Measurements from ENCODE around the gene SRSF12.

SRSF12 gene

GRCh38 chr6:89048288-89048923, 69.5 kb downstream of the SRSF12 start:
- Mint-ChIP-seq H3K27me3 (ENCODE audit: low read depth) (no peaks in the 10 kb centered on the region), H3K9me3 (no peaks in the 10 kb centered on the region), H3K36me3 (ENCODE audit: low read depth) (no peaks in the 10 kb centered on the region), H3K27ac (no peak overlapping the region), H3K4me1 (ENCODE audit: low read depth) (peaks cover 11% of the 10 kb centered on the region), H3K4me3 (no peak overlapping the region)

- Mint-ChIP-seq H3K4me1 (ENCODE audit: low read depth) (peaks cover 15% of the 10 kb centered on the region), H3K36me3 (ENCODE audit: low read depth) (peaks cover under 1% of the 10 kb centered on the region), H3K27me3 (ENCODE audit: low read depth) (no peaks in the 10 kb centered on the region), H3K4me3 (no peak overlapping the region), H3K9me3 (no peaks in the 10 kb centered on the region), H3K27ac (no peak overlapping the region)
Observed at GRCh38 chr6:89047473-89047872, 70.4 kb downstream of the SRSF12 start.
